ENCODE data around the gene PGAP1. TPM values are rescaled to one million over a fixed set of nuclear protein-coding genes. Genes with fewer than 3 reads are reported as not detected.

Gene PGAP1
- total and polyA plus RNA-seq, 12 donors = 0.99 to 9.8 (median 5.6) TPM

DNA sequence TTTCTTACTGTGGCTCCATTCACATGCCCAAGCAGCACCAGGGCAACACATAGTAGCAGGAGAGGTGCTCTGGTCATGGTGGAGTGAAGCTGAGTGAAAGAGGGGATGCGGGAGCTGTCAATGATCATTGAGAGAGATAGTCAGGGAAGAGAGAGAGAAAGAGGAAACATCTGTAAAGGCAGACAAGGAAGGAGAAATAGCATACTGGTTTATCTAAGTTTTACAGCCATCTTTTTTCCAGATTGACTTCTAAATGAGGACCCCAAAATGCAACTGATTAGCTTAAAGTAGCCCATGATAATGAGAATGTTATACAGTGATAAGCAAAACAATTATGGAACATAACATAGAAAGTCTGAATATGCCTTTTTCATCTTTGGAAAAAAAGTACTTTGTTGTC lies 117.2 kb downstream of the PGAP1 start, which contains the start of gene C2orf66:
Gene C2orf66 (minus strand): TSS at position 96 of the 400 bp plus-strand sequence. CDS start 19 bp downstream, at position 77.
- TF ChIP-seq, protein P1, sequence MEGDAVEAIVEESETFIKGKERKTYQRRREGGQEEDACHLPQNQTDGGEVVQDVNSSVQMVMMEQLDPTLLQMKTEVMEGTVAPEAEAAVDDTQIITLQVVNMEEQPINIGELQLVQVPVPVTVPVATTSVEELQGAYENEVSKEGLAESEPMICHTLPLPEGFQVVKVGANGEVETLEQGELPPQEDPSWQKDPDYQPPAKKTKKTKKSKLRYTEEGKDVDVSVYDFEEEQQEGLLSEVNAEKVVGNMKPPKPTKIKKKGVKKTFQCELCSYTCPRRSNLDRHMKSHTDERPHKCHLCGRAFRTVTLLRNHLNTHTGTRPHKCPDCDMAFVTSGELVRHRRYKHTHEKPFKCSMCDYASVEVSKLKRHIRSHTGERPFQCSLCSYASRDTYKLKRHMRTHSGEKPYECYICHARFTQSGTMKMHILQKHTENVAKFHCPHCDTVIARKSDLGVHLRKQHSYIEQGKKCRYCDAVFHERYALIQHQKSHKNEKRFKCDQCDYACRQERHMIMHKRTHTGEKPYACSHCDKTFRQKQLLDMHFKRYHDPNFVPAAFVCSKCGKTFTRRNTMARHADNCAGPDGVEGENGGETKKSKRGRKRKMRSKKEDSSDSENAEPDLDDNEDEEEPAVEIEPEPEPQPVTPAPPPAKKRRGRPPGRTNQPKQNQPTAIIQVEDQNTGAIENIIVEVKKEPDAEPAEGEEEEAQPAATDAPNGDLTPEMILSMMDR (IDR thresholded peaks at IDR 0.05) = no peak
- Histone ChIP-seq H3K36me3 (no peaks in the 10 kb centered on the region), H3K27ac (no peak within 1 kb of the TSS), H3K4me3 (no peak within 1 kb of the TSS), H3K27me3 (peaks cover 0 to 10% (median 0%) of the 10 kb centered on the region in 7 donors), H3K4me1 (no peaks in the 10 kb centered on the region), H3K9me3 (no peaks in the 10 kb centered on the region)
- 72 to 77% methylated on average over 1 of the region's 1 CpG for WGBS, 2 donors
- intact Hi-C loops (cut with DNase I) = no loop called here
- ATAC-seq = no peak
- DNase-seq = no peak

DNA sequence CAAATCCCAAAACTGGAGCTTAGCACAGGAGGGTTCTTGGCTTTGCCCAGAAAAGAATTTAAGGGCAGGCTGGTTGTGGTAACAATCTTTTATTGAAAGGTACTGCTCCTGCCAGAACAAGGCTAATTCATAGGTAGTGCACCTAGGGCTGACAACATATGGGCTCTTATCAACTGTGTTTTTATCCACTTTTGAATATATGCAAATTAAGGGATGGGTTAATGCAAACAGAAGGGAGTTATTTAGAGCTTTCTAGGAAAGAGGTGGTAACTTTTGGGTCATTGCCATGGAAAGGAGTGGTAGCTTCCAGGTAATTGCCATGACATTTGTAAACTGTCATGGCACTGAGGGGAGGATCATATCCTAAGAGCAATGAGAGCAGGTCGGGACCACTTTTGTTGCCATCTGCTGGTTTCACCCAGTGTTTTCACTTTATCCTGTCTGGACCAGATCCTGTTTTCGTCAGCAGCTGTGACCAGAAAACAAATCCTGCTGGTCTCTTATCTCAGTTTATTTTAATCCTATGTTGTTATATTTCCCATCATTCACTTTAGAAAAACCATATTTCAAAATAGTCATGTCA lies 118.3 kb downstream of the PGAP1 start:
- Histone ChIP-seq H3K36me3 (no peaks in the 10 kb centered on the region), H3K4me3 (no peak overlapping the region), H3K27ac (no peak overlapping the region), H3K27me3 (peaks cover 0 to 12% (median 0%) of the 10 kb centered on the region in 7 donors), H3K4me1 (no peaks in the 10 kb centered on the region), H3K9me3 (no peaks in the 10 kb centered on the region)
- no peak for ATAC-seq
- 22 to 24% methylated on average over 2 of the region's 2 CpGs for WGBS, 2 donors
- TF ChIP-seq, protein P1 (IDR thresholded peaks at IDR 0.05) = peak in 2 of 9 donors; percentile 10 to 19
- no peak for DNase-seq
- intact Hi-C loops (cut with DNase I) = no loop called here

DNA sequence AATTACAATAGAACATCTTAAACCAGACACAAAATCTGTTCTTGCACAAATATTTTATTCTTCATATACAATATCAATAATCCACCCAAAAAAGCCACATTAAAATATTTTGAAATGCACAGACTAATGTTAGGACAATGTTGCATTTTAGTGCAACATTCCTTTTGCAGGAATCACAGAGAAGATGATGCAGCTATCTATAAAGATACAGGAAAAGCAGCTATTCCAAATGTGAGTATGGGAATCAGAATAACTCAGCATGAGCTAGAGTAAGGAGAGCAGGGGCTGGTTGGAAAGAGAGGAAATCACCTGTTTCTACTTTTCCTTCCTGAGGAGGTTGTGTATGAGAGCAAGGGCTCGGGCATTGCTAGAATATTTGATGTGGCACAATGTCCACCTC lies 122.1 kb downstream of the PGAP1 start:
- H3K36me3 ChIP-seq = no peaks in the 10 kb centered on the region
- H3K4me1 ChIP-seq = peaks cover 0 to 8% (median 5%) of the 10 kb centered on the region in 9 donors
- WGBS, 2 donors = 41 to 64% methylated on average over 1 of the region's 1 CpG
- no peak for ATAC-seq
- no peaks in the 10 kb centered on the region for H3K9me3 ChIP-seq
- H3K27ac ChIP-seq = no peak overlapping the region
- no peak overlapping the region for H3K4me3 ChIP-seq
- TF ChIP-seq, protein P1 (IDR thresholded peaks at IDR 0.05) = no peak
- DNase-seq = no peak
- H3K27me3 ChIP-seq = peaks cover 0 to 12% (median 4%) of the 10 kb centered on the region in 7 donors
- intact Hi-C loops (cut with DNase I) = no loop called here

DNA sequence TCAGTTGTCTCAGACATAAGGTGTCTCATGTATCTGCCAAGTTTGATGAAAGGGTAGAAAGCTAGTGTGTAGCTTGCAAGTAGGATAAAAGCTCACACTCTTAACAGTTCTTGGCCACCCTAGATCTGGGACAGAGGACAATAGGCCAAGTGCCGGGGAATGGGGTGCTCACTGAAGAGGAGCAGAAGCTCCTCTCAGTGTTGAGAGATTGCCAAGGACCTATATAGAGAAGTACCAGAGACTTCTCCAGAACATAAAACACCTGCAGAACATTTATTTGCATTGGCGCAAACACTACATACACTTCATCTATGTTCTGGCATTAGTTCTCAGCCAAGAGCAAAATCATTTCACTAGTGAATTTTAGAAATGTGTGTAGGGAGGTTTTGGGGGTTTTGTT lies 124.1 kb downstream of the PGAP1 start:
- 82 to 91% methylated on average over 2 of the region's 2 CpGs for WGBS, 2 donors
- Histone ChIP-seq H3K27me3 (peaks cover 0 to 8% (median 4%) of the 10 kb centered on the region in 7 donors), H3K9me3 (no peaks in the 10 kb centered on the region), H3K36me3 (peaks cover 0 to 6% (median 1%) of the 10 kb centered on the region in 9 donors), H3K4me1 (peaks cover 0 to 25% (median 18%) of the 10 kb centered on the region in 9 donors), H3K27ac (no peak overlapping the region), H3K4me3 (no peak overlapping the region)
- DNase-seq (no peak), ATAC-seq (no peak)
- intact Hi-C loops (cut with DNase I) = no loop called here
- TF ChIP-seq, protein P1 (IDR thresholded peaks at IDR 0.05) = no peak
